Vagina (tissue), 2 donors: ENCODE results near the gene PTPN21. TPM values are rescaled to one million over a fixed set of nuclear protein-coding genes. Genes with fewer than 3 reads are reported as not detected.

ENCODE experiments used
- DNase-seq, 2 donors: peaks; one replicate each; pipeline ENCODE4 v3.0.0-alpha.2; 2017; ENCODE audit errors: extremely low spot score in 2 of 2
- H3K27ac ChIP-seq: fragments of 200-600 bp; sonication (generic); one replicate; pipeline ENCODE4 v1.5.1; 2019
- H3K27me3 ChIP-seq: fragments of 200-600 bp; sonication (generic); one replicate; pipeline ENCODE4 v1.5.1; 2019
- H3K36me3 ChIP-seq, 2 donors: fragments of 200-600 bp; sonication (generic); one replicate each; pipeline ENCODE4 v1.5.1; 2017 to 2019
- H3K4me1 ChIP-seq: fragments of 200-600 bp; sonication (generic); one replicate; pipeline ENCODE4 v1.5.1; 2019
- H3K4me3 ChIP-seq, 2 donors: fragments of 200-600 bp; sonication (generic); 1 replicate in 1 of 2; 2 replicates in 1 of 2; pipeline ENCODE4 v1.5.1; 2016 to 2019
- H3K9me3 ChIP-seq: fragments of 200-600 bp; sonication (generic); one replicate; pipeline ENCODE4 v1.5.1; 2019
- CTCF ChIP-seq, 3 experiments: fragments of 450-650 bp in 2 of 3; fragments of 200-600 bp in 1 of 3; sonication (generic) in 1 of 3; IDR thresholded peaks; one replicate each; pipeline ENCODE4 v1.5.1; 2017 to 2019; ENCODE audit warnings: antibody characterized with exemption in 3 of 3, mild to moderate bottlenecking in 2 of 3, moderate library complexity in 2 of 3
- POLR2A ChIP-seq, 2 donors: fragments of 450-650 bp; IDR thresholded peaks; one replicate each; pipeline ENCODE4 v1.6.1; 2017; ENCODE audit warnings: antibody characterized with exemption in 2 of 2, mild to moderate bottlenecking in 2 of 2, moderate library complexity in 2 of 2
- POLR2AphosphoS5 ChIP-seq, 2 donors: sonication (generic); formaldehyde crosslinking; IDR thresholded peaks; one replicate each; pipeline ENCODE4 v1.9.0; 2017; ENCODE audit warnings: antibody characterized with exemption in 2 of 2, mild to moderate bottlenecking in 2 of 2, low read depth in 1 of 2; ENCODE audit not compliant: insufficient read depth in 1 of 2
- intact Hi-C: fragments of 100-400 bp; cut with DNase I; formaldehyde crosslinking; loops from one replicate; pipeline ENCODE4 v1.15.1; 2023
- total RNA-seq: library from RNA; depleted of rRNA; stranded (reverse); fragments of >200 nt; gene quantifications from one replicate; pipeline ENCODE4 v1.2.3, GENCODE V29; 2016

The PTPN21 gene
- total RNA-seq, 1 donor from 2014 or later, result 15.2 TPM

- TF ChIP-seq POLR2AphosphoS5 (IDR thresholded peaks at IDR 0.05; ENCODE audit: insufficient read depth in 1 of 2, low read depth in 1 of 2) (no peak), POLR2A (IDR thresholded peaks at IDR 0.05) (no peak), CTCF (IDR thresholded peaks at IDR 0.05) (no peak)
- H3K27ac ChIP-seq, result no peak overlapping the region
These were observed 32.4 kb downstream of the PTPN21 start for GRCh38 chr14:88522393-88522792.

GRCh38 chr14:88521818-88522217 lies 33.0 kb downstream of the PTPN21 start:
- no peak overlapping the region for H3K4me3 ChIP-seq
- DNase-seq, result no peak
- no peak overlapping the region for H3K27ac ChIP-seq
- no peaks in the 10 kb centered on the region for H3K4me1 ChIP-seq
- TF ChIP-seq CTCF (IDR thresholded peaks at IDR 0.05), result no peak
- TF ChIP-seq POLR2A (IDR thresholded peaks at IDR 0.05), result no peak
- TF ChIP-seq POLR2AphosphoS5 (IDR thresholded peaks at IDR 0.05; ENCODE audit: insufficient read depth in 1 of 2, low read depth in 1 of 2), result no peak
- no peaks in the 10 kb centered on the region for H3K27me3 ChIP-seq
- H3K9me3 ChIP-seq, result no peaks in the 10 kb centered on the region
- H3K36me3 ChIP-seq, result no peaks in the 10 kb centered on the region
- intact Hi-C loops, result no loop called here

More at GRCh38 chr14:88522393-88522792, 32.4 kb downstream of the PTPN21 start:
- Histone ChIP-seq H3K36me3 (no peaks in the 10 kb centered on the region), H3K27me3 (no peaks in the 10 kb centered on the region), H3K4me3 (no peak overlapping the region), H3K4me1 (no peaks in the 10 kb centered on the region), H3K9me3 (no peaks in the 10 kb centered on the region)
- DNase-seq, result no peak
- intact Hi-C loops, result no loop called here

- Histone ChIP-seq H3K36me3 (no peaks in the 10 kb centered on the region), H3K9me3 (no peaks in the 10 kb centered on the region), H3K27me3 (no peaks in the 10 kb centered on the region), H3K4me1 (no peaks in the 10 kb centered on the region), H3K27ac (no peak overlapping the region), H3K4me3 (no peak overlapping the region)
- intact Hi-C loops, result no loop called here
- TF ChIP-seq POLR2AphosphoS5 (IDR thresholded peaks at IDR 0.05; ENCODE audit: insufficient read depth in 1 of 2, low read depth in 1 of 2) (no peak), POLR2A (IDR thresholded peaks at IDR 0.05) (no peak), CTCF (IDR thresholded peaks at IDR 0.05) (no peak)
- no peak for DNase-seq
These were observed 34.9 kb downstream of the PTPN21 start for GRCh38 chr14:88519907-88520306.

- H3K4me1 ChIP-seq, result no peaks in the 10 kb centered on the region
- TF ChIP-seq POLR2AphosphoS5 (IDR thresholded peaks at IDR 0.05; ENCODE audit: insufficient read depth in 1 of 2, low read depth in 1 of 2) (no peak), POLR2A (IDR thresholded peaks at IDR 0.05) (no peak), CTCF (IDR thresholded peaks at IDR 0.05) (no peak)
- intact Hi-C loops, result no loop called here
- H3K9me3 ChIP-seq, result no peaks in the 10 kb centered on the region
- H3K27ac ChIP-seq, result no peak overlapping the region
- no peaks in the 10 kb centered on the region for H3K36me3 ChIP-seq
- H3K4me3 ChIP-seq, result no peak overlapping the region
- H3K27me3 ChIP-seq, result no peaks in the 10 kb centered on the region
- DNase-seq, result no peak
These were observed 36.0 kb downstream of the PTPN21 start for GRCh38 chr14:88518592-88519512.

GRCh38 chr14:88516861-88517357 lies 37.9 kb downstream of the PTPN21 start:
- H3K4me1 ChIP-seq, result no peaks in the 10 kb centered on the region
- H3K27ac ChIP-seq, result no peak overlapping the region
- intact Hi-C loops, result no loop called here
- H3K9me3 ChIP-seq, result no peaks in the 10 kb centered on the region
- H3K36me3 ChIP-seq, result peaks cover 0 to 3% of the 10 kb centered on the region in 2 donors
- no peaks in the 10 kb centered on the region for H3K27me3 ChIP-seq
- TF ChIP-seq POLR2A (IDR thresholded peaks at IDR 0.05) (no peak), POLR2AphosphoS5 (IDR thresholded peaks at IDR 0.05; ENCODE audit: insufficient read depth in 1 of 2, low read depth in 1 of 2) (no peak), CTCF (IDR thresholded peaks at IDR 0.05) (no peak)
- no peak overlapping the region for H3K4me3 ChIP-seq
- no peak for DNase-seq
